Adrenal gland (tissue), 5 donors: ENCODE results near the gene KCTD17.

Experiments
- CTCF ChIP-seq, 6 experiments: fragments of 450-650 bp in 4 of 6; fragments of 200-600 bp in 2 of 6; sonication (generic) in 1 of 6; IDR thresholded peaks; 1 replicate in 5 of 6; 2 replicates in 1 of 6; pipeline versions ENCODE4 v1.5.1 to v1.8.0; 2016 to 2021; ENCODE audit warnings: antibody characterized with exemption in 6 of 6, mild to moderate bottlenecking in 2 of 6, moderate library complexity in 1 of 6
- POLR2A ChIP-seq, 2 donors: fragments of 450-650 bp; IDR thresholded peaks; one replicate each; pipeline ENCODE4 v1.6.1; 2017; ENCODE audit warnings: antibody characterized with exemption in 2 of 2, mild to moderate bottlenecking in 2 of 2, moderate library complexity in 1 of 2
- donor health status: DM: no; HTN: no; CAD: no.

GRCh38 chr22:37092997-37093396 is 41.5 kb downstream of the KCTD17 start:
- TF ChIP-seq CTCF (IDR thresholded peaks at IDR 0.05) (no peak), POLR2A (IDR thresholded peaks at IDR 0.05) (no peak)
